WTC11 (cell line): Measurements from ENCODE around the gene BFSP2. TPM values are rescaled to one million over a fixed set of nuclear protein-coding genes. Genes with fewer than 3 reads are reported as not detected.

Experiments
- ATAC-seq: fragments of 200-7000 bp; cut with Tn5 transposase; 2 replicates; pipeline ENCODE4 v1.10.0; 2021; ENCODE audit warnings: mild to moderate bottlenecking, moderate library complexity
- CTCF ChIA-PET: fragments of 300-600 bp; sonication (Branson Sonifier 250); formaldehyde crosslinking; loops from one replicate; lab custom pipeline; 2021; ENCODE audit warnings: antibody characterized with exemption; lab: Charles Lee
- POLR2A ChIA-PET: fragments of 350-600 bp; sonication (Branson Sonifier 250); formaldehyde crosslinking; loops from one replicate; lab custom pipeline; 2021; ENCODE audit warnings: antibody characterized with exemption; lab: Charles Lee
- DNase-seq: peaks from one replicate; pipeline ENCODE4 v3.0.0; 2021; ENCODE audit warnings: low spot score
- H3K27ac Mint-ChIP-seq: 2 replicates; pipeline ENCODE4 v1.8.0; 2021; ENCODE audit warnings: mixed read lengths
- H3K27me3 Mint-ChIP-seq: 2 replicates; pipeline ENCODE4 v1.8.0; 2021; ENCODE audit warnings: low read depth, mild to moderate bottlenecking, moderate library complexity, mixed read lengths
- H3K36me3 Mint-ChIP-seq: 2 replicates; pipeline ENCODE4 v1.8.0; 2021; ENCODE audit warnings: mixed read lengths
- H3K4me1 Mint-ChIP-seq: 2 replicates; pipeline ENCODE4 v1.8.0; 2022; ENCODE audit warnings: mixed read lengths
- H3K4me3 Mint-ChIP-seq: 2 replicates; pipeline ENCODE4 v1.8.0; 2021; ENCODE audit warnings: mild to moderate bottlenecking, moderate library complexity, mixed read lengths
- H3K9me3 Mint-ChIP-seq: 2 replicates; pipeline ENCODE4 v1.8.0; 2021; ENCODE audit warnings: mixed read lengths
- FOXK1 ChIP-seq: sonication (generic); formaldehyde crosslinking; IDR thresholded peaks from 2 replicates; pipeline ENCODE4 v1.8.0; 2022; ENCODE audit warnings: mild to moderate bottlenecking, moderate library complexity, missing genetic modification reagents
- KAT7 ChIP-seq: sonication (generic); formaldehyde crosslinking; IDR thresholded peaks from 2 replicates; pipeline ENCODE4 v1.8.1; 2023; ENCODE audit warnings: missing genetic modification reagents, mild to moderate bottlenecking, borderline replicate concordance
- NFYB ChIP-seq: sonication (generic); formaldehyde crosslinking; conservative IDR thresholded peaks from 2 replicates; pipeline ENCODE4 v1.8.0; 2022; ENCODE audit warnings: low read depth, missing genetic modification reagents
- TEAD1 ChIP-seq: sonication (generic); formaldehyde crosslinking; IDR thresholded peaks from 2 replicates; pipeline ENCODE4 v1.8.0; 2022; ENCODE audit warnings: mild to moderate bottlenecking, missing genetic modification reagents
- ZNF219 ChIP-seq: sonication (generic); formaldehyde crosslinking; IDR thresholded peaks from 2 replicates; pipeline ENCODE4 v1.8.0; 2023; ENCODE audit warnings: missing genetic modification reagents, mild to moderate bottlenecking, borderline replicate concordance
- ZNF423 ChIP-seq: fragments of 250-450 bp; sonication (Bioruptor Pico); IDR thresholded peaks from 2 replicates; pipeline ENCODE4 v2.1.2; 2022; ENCODE audit warnings: mild to moderate bottlenecking, moderate library complexity
- ZNF671 ChIP-seq: fragments of 250-450 bp; sonication (Bioruptor Pico); IDR thresholded peaks from 2 replicates; pipeline ENCODE4 v1.8.0; 2021; ENCODE audit warnings: mild to moderate bottlenecking
- total RNA-seq: library from RNA; stranded (reverse); gene quantifications from 3 replicates; pipeline ENCODE4 v1.2.3, GENCODE V29; 2021
- TF ChIP-seq, protein P1 (sequence below): sonication (generic); formaldehyde crosslinking; IDR thresholded peaks from 2 replicates; pipeline ENCODE4 v1.8.0; 2022; ENCODE audit warnings: mild to moderate bottlenecking, missing genetic modification reagents
- TF ChIP-seq, protein P2 (sequence below): sonication (generic); formaldehyde crosslinking; IDR thresholded peaks from 2 replicates; pipeline ENCODE4 v1.8.1; 2023; ENCODE audit warnings: mild to moderate bottlenecking, missing genetic modification reagents, moderate library complexity
- TF ChIP-seq, protein P3 (sequence below): sonication (generic); formaldehyde crosslinking; IDR thresholded peaks from 2 replicates; pipeline ENCODE4 v1.8.1; 2022; ENCODE audit warnings: missing genetic modification reagents, borderline replicate concordance
- TF ChIP-seq, protein P4 (sequence below): fragments of 250-450 bp; sonication (Bioruptor Pico); IDR thresholded peaks from 2 replicates; pipeline ENCODE4 v2.1.2; 2022; ENCODE audit warnings: mild to moderate bottlenecking, moderate library complexity
- TF ChIP-seq, protein P5 (sequence below): sonication (generic); formaldehyde crosslinking; IDR thresholded peaks from 2 replicates; pipeline ENCODE4 v1.8.1; 2023; ENCODE audit warnings: mild to moderate bottlenecking, missing genetic modification reagents, borderline replicate concordance
- TF ChIP-seq, protein P6 (sequence below): sonication (generic); formaldehyde crosslinking; IDR thresholded peaks from 2 replicates; pipeline ENCODE4 v1.8.1; 2022; ENCODE audit warnings: mild to moderate bottlenecking, missing genetic modification reagents, moderate library complexity, borderline replicate concordance

BFSP2 gene
- total RNA-seq, 1 experiment from 2014 or later: not detected

DNA sequence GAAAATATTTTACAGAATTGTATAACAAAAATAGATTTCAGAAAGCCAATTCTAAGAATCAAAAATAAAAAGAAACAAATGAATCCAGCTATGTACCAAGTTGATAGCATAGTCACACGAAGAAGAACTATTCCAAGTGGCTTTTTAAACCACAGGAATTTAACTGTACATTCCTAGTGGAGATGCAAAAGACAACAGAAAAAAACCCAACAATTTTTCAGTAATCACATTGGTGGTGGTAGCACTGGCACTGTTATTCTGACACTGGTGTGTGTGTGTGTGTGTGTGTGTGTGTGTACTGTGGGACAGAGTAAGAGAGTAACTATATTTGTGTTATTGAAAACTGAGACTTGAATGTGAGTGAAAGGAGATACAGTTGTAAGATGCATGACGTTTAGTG lies 9.1 kb downstream of the BFSP2 start (continued):
- TF ChIP-seq, protein P1, sequence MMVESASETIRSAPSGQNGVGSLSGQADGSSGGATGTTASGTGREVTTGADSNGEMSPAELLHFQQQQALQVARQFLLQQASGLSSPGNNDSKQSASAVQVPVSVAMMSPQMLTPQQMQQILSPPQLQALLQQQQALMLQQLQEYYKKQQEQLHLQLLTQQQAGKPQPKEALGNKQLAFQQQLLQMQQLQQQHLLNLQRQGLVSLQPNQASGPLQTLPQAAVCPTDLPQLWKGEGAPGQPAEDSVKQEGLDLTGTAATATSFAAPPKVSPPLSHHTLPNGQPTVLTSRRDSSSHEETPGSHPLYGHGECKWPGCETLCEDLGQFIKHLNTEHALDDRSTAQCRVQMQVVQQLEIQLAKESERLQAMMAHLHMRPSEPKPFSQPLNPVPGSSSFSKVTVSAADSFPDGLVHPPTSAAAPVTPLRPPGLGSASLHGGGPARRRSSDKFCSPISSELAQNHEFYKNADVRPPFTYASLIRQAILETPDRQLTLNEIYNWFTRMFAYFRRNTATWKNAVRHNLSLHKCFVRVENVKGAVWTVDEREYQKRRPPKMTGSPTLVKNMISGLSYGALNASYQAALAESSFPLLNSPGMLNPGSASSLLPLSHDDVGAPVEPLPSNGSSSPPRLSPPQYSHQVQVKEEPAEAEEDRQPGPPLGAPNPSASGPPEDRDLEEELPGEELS (CRISPR knock-in tag): no peak
- TF ChIP-seq ZNF219 (CRISPR knock-in tag) (no peak), ZNF671 (CRISPR knock-in tag) (no peak), ZNF423 (CRISPR knock-in tag) (no peak), NFYB (no peak)
- TF ChIP-seq, protein P2, sequence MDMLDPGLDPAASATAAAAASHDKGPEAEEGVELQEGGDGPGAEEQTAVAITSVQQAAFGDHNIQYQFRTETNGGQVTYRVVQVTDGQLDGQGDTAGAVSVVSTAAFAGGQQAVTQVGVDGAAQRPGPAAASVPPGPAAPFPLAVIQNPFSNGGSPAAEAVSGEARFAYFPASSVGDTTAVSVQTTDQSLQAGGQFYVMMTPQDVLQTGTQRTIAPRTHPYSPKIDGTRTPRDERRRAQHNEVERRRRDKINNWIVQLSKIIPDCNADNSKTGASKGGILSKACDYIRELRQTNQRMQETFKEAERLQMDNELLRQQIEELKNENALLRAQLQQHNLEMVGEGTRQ: no peak
- TF ChIP-seq, protein P3, sequence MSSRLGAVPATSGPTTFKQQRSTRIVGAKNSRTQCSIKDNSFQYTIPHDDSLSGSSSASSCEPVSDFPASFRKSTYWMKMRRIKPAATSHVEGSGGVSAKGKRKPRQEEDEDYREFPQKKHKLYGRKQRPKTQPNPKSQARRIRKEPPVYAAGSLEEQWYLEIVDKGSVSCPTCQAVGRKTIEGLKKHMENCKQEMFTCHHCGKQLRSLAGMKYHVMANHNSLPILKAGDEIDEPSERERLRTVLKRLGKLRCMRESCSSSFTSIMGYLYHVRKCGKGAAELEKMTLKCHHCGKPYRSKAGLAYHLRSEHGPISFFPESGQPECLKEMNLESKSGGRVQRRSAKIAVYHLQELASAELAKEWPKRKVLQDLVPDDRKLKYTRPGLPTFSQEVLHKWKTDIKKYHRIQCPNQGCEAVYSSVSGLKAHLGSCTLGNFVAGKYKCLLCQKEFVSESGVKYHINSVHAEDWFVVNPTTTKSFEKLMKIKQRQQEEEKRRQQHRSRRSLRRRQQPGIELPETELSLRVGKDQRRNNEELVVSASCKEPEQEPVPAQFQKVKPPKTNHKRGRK (CRISPR knock-in tag): no peak

DNA sequence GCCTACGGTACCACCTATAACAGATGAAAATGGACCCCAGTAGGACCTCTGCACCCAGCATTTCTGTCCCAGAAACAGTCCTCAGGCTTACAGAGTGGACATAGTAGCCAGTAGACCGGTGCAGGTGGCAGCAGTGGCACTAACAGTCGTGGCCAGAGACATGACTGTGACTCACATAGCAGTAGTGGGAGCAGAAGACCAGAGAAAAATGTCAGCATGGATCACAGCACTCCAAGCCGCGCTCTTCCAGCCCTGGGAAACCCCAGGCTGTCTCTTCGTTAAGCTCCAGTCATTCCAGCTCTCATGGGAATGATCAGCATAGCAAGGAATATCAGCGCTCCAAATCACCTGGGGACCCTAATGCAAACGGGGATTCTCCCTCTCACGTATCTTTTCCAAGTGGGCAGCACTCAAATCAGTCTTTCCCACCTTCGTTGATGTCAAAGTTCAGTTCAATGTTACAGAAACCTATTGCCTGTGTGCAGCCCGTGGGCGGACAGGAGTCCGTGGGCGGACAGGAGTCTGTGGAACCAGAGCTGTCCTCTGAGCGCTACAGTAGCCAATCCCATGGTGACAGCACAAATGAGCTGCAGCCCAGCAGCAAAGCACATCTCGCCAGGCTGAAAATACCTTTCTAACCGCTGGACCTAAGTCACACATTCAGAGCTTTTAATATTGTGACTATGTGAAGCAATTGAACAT lies 10.5 kb downstream of the BFSP2 start:
- no peak for ATAC-seq
- Mint-ChIP-seq H3K27me3 (no peaks in the 10 kb centered on the region), H3K27ac (no peak overlapping the region), H3K4me1 (0 out of 2 replicates have a peak, but pooled peaks cover 2% of the 10 kb centered on the region), H3K4me3 (no peak overlapping the region), H3K36me3 (no peaks in the 10 kb centered on the region), H3K9me3 (no peaks in the 10 kb centered on the region)
- DNase-seq: no peak
- ChIA-PET POLR2A (no interaction called here), CTCF (interaction anchor here (1.4 kb wide), 1 partner anchor 679 kb away, joined by 6 read pairs; no protein-coding TSS in a partner anchor)
- TF ChIP-seq KAT7 (CRISPR knock-in tag) (no peak), TEAD1 (CRISPR knock-in tag) (no peak), FOXK1 (CRISPR knock-in tag) (no peak)
- TF ChIP-seq, protein P4, sequence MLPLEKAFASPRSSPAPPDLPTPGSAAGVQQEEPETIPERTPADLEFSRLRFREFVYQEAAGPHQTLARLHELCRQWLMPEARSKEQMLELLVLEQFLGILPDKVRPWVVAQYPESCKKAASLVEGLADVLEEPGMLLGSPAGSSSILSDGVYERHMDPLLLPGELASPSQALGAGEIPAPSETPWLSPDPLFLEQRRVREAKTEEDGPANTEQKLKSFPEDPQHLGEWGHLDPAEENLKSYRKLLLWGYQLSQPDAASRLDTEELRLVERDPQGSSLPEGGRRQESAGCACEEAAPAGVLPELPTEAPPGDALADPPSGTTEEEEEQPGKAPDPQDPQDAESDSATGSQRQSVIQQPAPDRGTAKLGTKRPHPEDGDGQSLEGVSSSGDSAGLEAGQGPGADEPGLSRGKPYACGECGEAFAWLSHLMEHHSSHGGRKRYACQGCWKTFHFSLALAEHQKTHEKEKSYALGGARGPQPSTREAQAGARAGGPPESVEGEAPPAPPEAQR: no peak
- TF ChIP-seq, protein P5, sequence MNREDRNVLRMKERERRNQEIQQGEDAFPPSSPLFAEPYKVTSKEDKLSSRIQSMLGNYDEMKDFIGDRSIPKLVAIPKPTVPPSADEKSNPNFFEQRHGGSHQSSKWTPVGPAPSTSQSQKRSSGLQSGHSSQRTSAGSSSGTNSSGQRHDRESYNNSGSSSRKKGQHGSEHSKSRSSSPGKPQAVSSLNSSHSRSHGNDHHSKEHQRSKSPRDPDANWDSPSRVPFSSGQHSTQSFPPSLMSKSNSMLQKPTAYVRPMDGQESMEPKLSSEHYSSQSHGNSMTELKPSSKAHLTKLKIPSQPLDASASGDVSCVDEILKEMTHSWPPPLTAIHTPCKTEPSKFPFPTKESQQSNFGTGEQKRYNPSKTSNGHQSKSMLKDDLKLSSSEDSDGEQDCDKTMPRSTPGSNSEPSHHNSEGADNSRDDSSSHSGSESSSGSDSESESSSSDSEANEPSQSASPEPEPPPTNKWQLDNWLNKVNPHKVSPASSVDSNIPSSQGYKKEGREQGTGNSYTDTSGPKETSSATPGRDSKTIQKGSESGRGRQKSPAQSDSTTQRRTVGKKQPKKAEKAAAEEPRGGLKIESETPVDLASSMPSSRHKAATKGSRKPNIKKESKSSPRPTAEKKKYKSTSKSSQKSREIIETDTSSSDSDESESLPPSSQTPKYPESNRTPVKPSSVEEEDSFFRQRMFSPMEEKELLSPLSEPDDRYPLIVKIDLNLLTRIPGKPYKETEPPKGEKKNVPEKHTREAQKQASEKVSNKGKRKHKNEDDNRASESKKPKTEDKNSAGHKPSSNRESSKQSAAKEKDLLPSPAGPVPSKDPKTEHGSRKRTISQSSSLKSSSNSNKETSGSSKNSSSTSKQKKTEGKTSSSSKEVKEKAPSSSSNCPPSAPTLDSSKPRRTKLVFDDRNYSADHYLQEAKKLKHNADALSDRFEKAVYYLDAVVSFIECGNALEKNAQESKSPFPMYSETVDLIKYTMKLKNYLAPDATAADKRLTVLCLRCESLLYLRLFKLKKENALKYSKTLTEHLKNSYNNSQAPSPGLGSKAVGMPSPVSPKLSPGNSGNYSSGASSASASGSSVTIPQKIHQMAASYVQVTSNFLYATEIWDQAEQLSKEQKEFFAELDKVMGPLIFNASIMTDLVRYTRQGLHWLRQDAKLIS (CRISPR knock-in tag): no peak
- TF ChIP-seq, protein P6, sequence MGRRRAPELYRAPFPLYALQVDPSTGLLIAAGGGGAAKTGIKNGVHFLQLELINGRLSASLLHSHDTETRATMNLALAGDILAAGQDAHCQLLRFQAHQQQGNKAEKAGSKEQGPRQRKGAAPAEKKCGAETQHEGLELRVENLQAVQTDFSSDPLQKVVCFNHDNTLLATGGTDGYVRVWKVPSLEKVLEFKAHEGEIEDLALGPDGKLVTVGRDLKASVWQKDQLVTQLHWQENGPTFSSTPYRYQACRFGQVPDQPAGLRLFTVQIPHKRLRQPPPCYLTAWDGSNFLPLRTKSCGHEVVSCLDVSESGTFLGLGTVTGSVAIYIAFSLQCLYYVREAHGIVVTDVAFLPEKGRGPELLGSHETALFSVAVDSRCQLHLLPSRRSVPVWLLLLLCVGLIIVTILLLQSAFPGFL (CRISPR knock-in tag): no peak
